SK-N-SH treated with all-trans-retinoic acid at 6 μM for 48 hours (cell line): ENCODE results near the gene KLHL18.

Source experiments
- ARNTL ChIP-seq: fragments of 450-650 bp; formaldehyde crosslinking; IDR thresholded peaks from 2 replicates; pipeline ENCODE4 v1.5.0; 2020; ENCODE audit warnings: low read depth, mild to moderate bottlenecking, moderate library complexity, borderline replicate concordance
- CSDC2 ChIP-seq: fragments of 250-450 bp; sonication (Bioruptor Pico); IDR thresholded peaks from 2 replicates; pipeline ENCODE4 v1.5.0; 2020; ENCODE audit warnings: mild to moderate bottlenecking, moderate library complexity
- ESRRG ChIP-seq: fragments of 250-450 bp; sonication (Bioruptor Pico); IDR thresholded peaks from 2 replicates; pipeline ENCODE4 v1.6.1; 2021; ENCODE audit warnings: mild to moderate bottlenecking
- GLIS3 ChIP-seq: fragments of 250-450 bp; sonication (Bioruptor Pico); IDR thresholded peaks from 2 replicates; pipeline ENCODE4 v1.5.0; 2020; ENCODE audit warnings: mild to moderate bottlenecking, moderate library complexity
- PATZ1 ChIP-seq: fragments of 250-450 bp; sonication (Bioruptor Pico); IDR thresholded peaks from 2 replicates; pipeline ENCODE4 v1.8.0; 2020; ENCODE audit warnings: mild to moderate bottlenecking, moderate library complexity, borderline replicate concordance
- PPARA ChIP-seq: fragments of 250-450 bp; sonication (Bioruptor Pico); IDR thresholded peaks from 2 replicates; pipeline ENCODE4 v1.5.0; 2020; ENCODE audit warnings: mild to moderate bottlenecking, borderline replicate concordance
- RARB ChIP-seq: fragments of 250-450 bp; sonication (Bioruptor Pico); IDR thresholded peaks from 2 replicates; pipeline ENCODE4 v1.8.0; 2021; ENCODE audit warnings: mild to moderate bottlenecking, moderate library complexity
- SNAI2 ChIP-seq: fragments of 250-450 bp; sonication (Bioruptor Pico); IDR thresholded peaks from 2 replicates; pipeline ENCODE4 v1.5.0; 2020; ENCODE audit warnings: mild to moderate bottlenecking, moderate library complexity
- TCF4 ChIP-seq: fragments of 250-450 bp; sonication (Bioruptor Pico); IDR thresholded peaks from 2 replicates; pipeline ENCODE4 v1.8.0; 2021; ENCODE audit warnings: mild to moderate bottlenecking, moderate library complexity, borderline replicate concordance
- TSHZ2 ChIP-seq: fragments of 250-450 bp; sonication (Bioruptor Pico); IDR thresholded peaks from 2 replicates; pipeline ENCODE4 v1.5.0; 2020; ENCODE audit warnings: mild to moderate bottlenecking, moderate library complexity
- ZC3H10 ChIP-seq: fragments of 250-450 bp; sonication (Bioruptor Pico); IDR thresholded peaks from 2 replicates; pipeline ENCODE4 v1.5.1; 2021; ENCODE audit warnings: mild to moderate bottlenecking, moderate library complexity
- ZFP3 ChIP-seq: fragments of 250-450 bp; sonication (Bioruptor Pico); IDR thresholded peaks from 2 replicates; pipeline ENCODE4 v1.5.0; 2020; ENCODE audit warnings: mild to moderate bottlenecking, moderate library complexity
- ZFP30 ChIP-seq: fragments of 450-650 bp; formaldehyde crosslinking; IDR thresholded peaks from 2 replicates; pipeline ENCODE4 v1.5.0; 2022; ENCODE audit warnings: mild to moderate bottlenecking, moderate library complexity
- TF ChIP-seq, protein P1 (sequence below): fragments of 250-450 bp; sonication (Bioruptor Pico); IDR thresholded peaks from 2 replicates; pipeline ENCODE4 v1.5.1; 2020; ENCODE audit warnings: low read depth, mild to moderate bottlenecking, moderate library complexity

GRCh38 chr3:47394881-47395280 is 112.1 kb downstream of the KLHL18 start:
- TF ChIP-seq TCF4 (CRISPR knock-in tag) (no peak), PATZ1 (no peak), RARB (CRISPR knock-in tag) (no peak), ZC3H10 (CRISPR knock-in tag) (no peak), CSDC2 (CRISPR knock-in tag) (no peak), ESRRG (CRISPR knock-in tag) (no peak), ZFP30 (no peak), SNAI2 (CRISPR knock-in tag) (no peak), GLIS3 (CRISPR knock-in tag) (no peak), PPARA (CRISPR knock-in tag) (no peak), ARNTL (no peak), TSHZ2 (CRISPR knock-in tag) (no peak), ZFP3 (CRISPR knock-in tag) (no peak)
- TF ChIP-seq, protein P1, sequence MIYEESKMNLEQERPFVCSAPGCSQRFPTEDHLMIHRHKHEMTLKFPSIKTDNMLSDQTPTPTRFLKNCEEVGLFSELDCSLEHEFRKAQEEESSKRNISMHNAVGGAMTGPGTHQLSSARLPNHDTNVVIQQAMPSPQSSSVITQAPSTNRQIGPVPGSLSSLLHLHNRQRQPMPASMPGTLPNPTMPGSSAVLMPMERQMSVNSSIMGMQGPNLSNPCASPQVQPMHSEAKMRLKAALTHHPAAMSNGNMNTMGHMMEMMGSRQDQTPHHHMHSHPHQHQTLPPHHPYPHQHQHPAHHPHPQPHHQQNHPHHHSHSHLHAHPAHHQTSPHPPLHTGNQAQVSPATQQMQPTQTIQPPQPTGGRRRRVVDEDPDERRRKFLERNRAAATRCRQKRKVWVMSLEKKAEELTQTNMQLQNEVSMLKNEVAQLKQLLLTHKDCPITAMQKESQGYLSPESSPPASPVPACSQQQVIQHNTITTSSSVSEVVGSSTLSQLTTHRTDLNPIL (CRISPR knock-in tag), result no peak
